ENCODE measurements around the gene HNRNPH2. TPM values are rescaled to one million over a fixed set of nuclear protein-coding genes. Genes with fewer than 3 reads are reported as not detected.
A peak's percentile ranks its signal among the peaks of the same experiment; 100 is the strongest.

HNRNPH2 gene
- total RNA-seq, 4 donors from 2014 or later, result 36.4 to 60.0 (median 44.4) TPM

DNA sequence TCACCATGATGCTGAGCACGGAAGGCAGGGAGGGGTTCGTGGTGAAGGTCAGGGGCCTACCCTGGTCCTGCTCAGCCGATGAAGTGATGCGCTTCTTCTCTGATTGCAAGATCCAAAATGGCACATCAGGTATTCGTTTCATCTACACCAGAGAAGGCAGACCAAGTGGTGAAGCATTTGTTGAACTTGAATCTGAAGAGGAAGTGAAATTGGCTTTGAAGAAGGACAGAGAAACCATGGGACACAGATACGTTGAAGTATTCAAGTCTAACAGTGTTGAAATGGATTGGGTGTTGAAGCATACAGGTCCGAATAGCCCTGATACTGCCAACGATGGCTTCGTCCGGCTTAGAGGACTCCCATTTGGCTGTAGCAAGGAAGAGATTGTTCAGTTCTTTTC is 4.0 kb downstream of the HNRNPH2 start:
- no peak for DNase-seq (ENCODE audit: extremely low spot score)
- Histone ChIP-seq H3K4me1 (peaks cover 3 to 58% (median 51%) of the 10 kb centered on the region in 4 donors), H3K27ac (replicated peaks in 1 of 4) (peak overlapping the region in 2 of 4 donors; percentile 30 to 36), H3K4me3 (no peak overlapping the region), H3K27me3 (no peaks in the 10 kb centered on the region), H3K36me3 (peaks cover 6 to 14% (median 9%) of the 10 kb centered on the region in 4 donors), H3K9me3 (no peaks in the 10 kb centered on the region)
- no peak for TF ChIP-seq POLR2AphosphoS5 (IDR thresholded peaks at IDR 0.05)
- TF ChIP-seq, protein P1, sequence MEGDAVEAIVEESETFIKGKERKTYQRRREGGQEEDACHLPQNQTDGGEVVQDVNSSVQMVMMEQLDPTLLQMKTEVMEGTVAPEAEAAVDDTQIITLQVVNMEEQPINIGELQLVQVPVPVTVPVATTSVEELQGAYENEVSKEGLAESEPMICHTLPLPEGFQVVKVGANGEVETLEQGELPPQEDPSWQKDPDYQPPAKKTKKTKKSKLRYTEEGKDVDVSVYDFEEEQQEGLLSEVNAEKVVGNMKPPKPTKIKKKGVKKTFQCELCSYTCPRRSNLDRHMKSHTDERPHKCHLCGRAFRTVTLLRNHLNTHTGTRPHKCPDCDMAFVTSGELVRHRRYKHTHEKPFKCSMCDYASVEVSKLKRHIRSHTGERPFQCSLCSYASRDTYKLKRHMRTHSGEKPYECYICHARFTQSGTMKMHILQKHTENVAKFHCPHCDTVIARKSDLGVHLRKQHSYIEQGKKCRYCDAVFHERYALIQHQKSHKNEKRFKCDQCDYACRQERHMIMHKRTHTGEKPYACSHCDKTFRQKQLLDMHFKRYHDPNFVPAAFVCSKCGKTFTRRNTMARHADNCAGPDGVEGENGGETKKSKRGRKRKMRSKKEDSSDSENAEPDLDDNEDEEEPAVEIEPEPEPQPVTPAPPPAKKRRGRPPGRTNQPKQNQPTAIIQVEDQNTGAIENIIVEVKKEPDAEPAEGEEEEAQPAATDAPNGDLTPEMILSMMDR (IDR thresholded peaks at IDR 0.05), result no peak
- intact Hi-C loops (cut with DNase I), result no loop called here
- 75% methylated on average over 10 of the region's 10 CpGs for WGBS

DNA sequence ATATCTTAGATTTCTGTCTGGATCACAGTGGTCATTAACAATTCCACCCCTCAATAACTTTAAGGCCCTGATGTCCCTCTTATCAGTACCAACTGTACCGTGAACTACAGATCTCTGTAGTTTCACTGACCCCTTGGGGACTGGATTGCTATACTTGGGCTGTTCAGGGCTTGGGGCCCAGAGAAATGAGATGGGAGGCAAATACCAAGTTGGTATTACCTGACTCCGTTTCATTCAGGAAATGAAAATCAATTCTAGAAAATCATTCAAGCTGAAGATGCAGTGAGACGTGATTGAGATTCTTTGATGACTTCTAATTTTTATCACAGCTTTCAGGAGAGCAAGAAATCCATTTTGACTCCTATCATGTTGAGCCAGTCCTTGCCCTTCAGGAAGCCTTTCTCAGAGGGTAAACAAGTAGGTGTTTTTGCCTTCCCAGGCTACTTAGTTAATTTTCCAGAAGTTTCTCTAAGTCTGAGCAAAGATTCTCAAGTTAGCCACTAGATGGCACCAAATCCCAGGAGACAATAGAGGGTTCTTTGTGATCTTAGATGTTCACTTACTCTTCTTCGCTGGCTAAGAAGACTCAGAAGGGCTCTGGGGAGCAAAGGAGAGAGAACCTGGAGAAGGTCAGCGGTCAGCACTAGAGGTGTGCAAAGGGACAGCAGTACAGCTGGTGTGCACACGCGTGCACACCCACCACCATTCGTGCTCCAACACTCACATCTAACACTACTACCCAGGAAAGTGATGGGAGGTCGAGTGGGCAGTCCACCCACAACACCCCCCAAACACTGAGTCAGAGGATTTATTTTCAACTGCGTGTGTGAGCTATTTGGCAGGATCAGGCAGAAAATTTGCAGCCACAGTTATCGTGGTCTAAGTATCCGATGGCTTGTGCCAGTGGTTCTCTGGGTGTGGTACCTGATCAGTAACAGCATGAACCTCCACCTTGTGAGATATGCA is 7.4 kb downstream of the HNRNPH2 start:
- Histone ChIP-seq H3K27ac (replicated peaks in 1 of 4) (peak overlapping the region; percentile 48 to 73 (median 64)), H3K27me3 (no peaks in the 10 kb centered on the region), H3K36me3 (peaks cover 6 to 14% (median 9%) of the 10 kb centered on the region in 4 donors), H3K4me1 (peaks cover 6 to 68% (median 52%) of the 10 kb centered on the region in 4 donors), H3K4me3 (no peak overlapping the region), H3K9me3 (no peaks in the 10 kb centered on the region)
- TF ChIP-seq EP300 (IDR thresholded peaks at IDR 0.05), result no peak
- TF ChIP-seq, protein P1 (IDR thresholded peaks at IDR 0.05), result peak; percentile 72 to 80 (median 73)
- 40% methylated on average over 12 of the region's 12 CpGs for WGBS
- intact Hi-C loops (cut with DNase I), result loop anchor here (2.0 to 5.0 kb wide), 2 partner anchors 137 to 383 kb away; partner anchors contain the start of gene ARMCX1
- no peak for DNase-seq (ENCODE audit: extremely low spot score)

DNA sequence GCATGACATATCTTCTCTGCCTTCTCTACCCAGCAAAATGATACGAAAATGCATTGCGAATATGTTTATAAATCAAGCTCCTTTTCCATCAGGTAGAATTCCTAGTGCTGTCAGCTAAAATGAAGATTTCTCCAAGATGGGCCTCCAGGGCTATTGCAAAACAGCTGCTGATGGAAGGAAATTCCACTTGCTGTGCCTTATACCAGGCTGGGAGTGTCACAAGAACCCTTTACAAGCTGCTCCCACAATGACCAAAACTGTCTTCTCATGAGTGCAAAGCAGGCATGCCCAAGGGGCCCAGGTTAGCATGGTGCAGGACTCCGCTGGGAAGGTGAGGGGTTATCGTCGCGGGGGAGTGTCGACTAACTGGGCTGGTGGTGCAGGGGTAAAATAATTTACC is 8.7 kb downstream of the HNRNPH2 start:
- H3K36me3 ChIP-seq, result peaks cover 6 to 14% (median 9%) of the 10 kb centered on the region in 4 donors
- H3K4me1 ChIP-seq, result peaks cover 6 to 60% (median 47%) of the 10 kb centered on the region in 4 donors
- H3K27me3 ChIP-seq, result no peaks in the 10 kb centered on the region
- no peak overlapping the region for H3K4me3 ChIP-seq
- intact Hi-C loops (cut with DNase I), result loop anchor here (5.0 kb wide), 1 partner anchor 136 kb away; the partner anchor contains the start of gene ARMCX1
- no peak for DNase-seq (ENCODE audit: extremely low spot score)
- WGBS, result 80% methylated on average over 7 of the region's 7 CpGs
- TF ChIP-seq, protein P1 (IDR thresholded peaks at IDR 0.05), result no peak
- TF ChIP-seq EP300 (IDR thresholded peaks at IDR 0.05), result no peak
- TF ChIP-seq POLR2AphosphoS5 (IDR thresholded peaks at IDR 0.05), result no peak
- no peak for TF ChIP-seq POLR2A (IDR thresholded peaks at IDR 0.05; ENCODE audit: low read depth)
- H3K27ac ChIP-seq (replicated peaks in 1 of 4), result peak overlapping the region in 2 of 4 donors; percentile 73 to 85
- H3K9me3 ChIP-seq, result no peaks in the 10 kb centered on the region

DNA sequence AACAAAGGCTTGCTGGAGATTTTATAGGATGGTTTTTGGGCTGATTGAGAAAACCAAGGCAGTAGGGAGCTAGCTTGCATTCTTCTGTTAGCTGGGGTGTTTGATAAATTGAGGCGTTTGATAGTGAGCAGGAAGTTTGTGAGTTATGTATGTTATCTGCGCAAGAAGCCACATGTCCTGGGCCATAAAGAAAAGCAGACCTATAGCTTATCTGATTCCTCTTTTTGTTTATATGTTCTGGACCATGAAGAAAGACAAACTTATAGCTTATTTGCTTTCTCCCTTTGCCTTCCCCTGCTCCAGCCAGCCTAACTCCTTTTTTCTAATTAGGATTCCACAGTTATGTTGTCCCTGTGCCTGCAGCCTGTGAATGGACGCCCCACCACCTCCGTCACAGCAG is 9.2 kb downstream of the HNRNPH2 start:
- peak overlapping the region; percentile 57 to 73 (median 66) for H3K4me3 ChIP-seq
- H3K9me3 ChIP-seq, result no peaks in the 10 kb centered on the region
- no peaks in the 10 kb centered on the region for H3K27me3 ChIP-seq
- no peak for DNase-seq (ENCODE audit: extremely low spot score)
- 63% methylated on average over 4 of the region's 4 CpGs for WGBS
- TF ChIP-seq POLR2AphosphoS5 (IDR thresholded peaks at IDR 0.05) (no peak), POLR2A (IDR thresholded peaks at IDR 0.05; ENCODE audit: low read depth) (no peak), EP300 (IDR thresholded peaks at IDR 0.05) (no peak)
- TF ChIP-seq, protein P1 (IDR thresholded peaks at IDR 0.05), result no peak
- intact Hi-C loops (cut with DNase I), result loop anchor here (5.0 kb wide), 1 partner anchor 135 kb away; the partner anchor contains the start of gene ARMCX1
- H3K4me1 ChIP-seq, result peaks cover 6 to 55% (median 42%) of the 10 kb centered on the region in 4 donors
- H3K27ac ChIP-seq (replicated peaks in 1 of 4), result peak overlapping the region; percentile 85 to 92 (median 90)
- peaks cover 4 to 14% (median 7%) of the 10 kb centered on the region in 4 donors for H3K36me3 ChIP-seq

Data from esophagus muscularis mucosa (tissue), 4 donors.